GM19193 (cell line): ENCODE measurements around the gene LCN12.

Source experiments
- POLR2A ChIP-seq: IDR thresholded peaks from 4 replicates; pipeline ENCODE4 v1.6.1; 2011; ENCODE audit not compliant: insufficient read depth, insufficient read length; ENCODE audit errors: extremely low read depth

The LCN12 gene

GRCh38 chr9:136955943-136956335 is 3.9 kb downstream of the LCN12 start:
- TF ChIP-seq POLR2A, result no peak

- no peak for TF ChIP-seq POLR2A
These were observed 4.5 kb downstream of the LCN12 start for GRCh38 chr9:136956604-136957003.

- no peak for TF ChIP-seq POLR2A
These were observed 5.4 kb downstream of the LCN12 start for GRCh38 chr9:136957461-136957860.

DNA sequence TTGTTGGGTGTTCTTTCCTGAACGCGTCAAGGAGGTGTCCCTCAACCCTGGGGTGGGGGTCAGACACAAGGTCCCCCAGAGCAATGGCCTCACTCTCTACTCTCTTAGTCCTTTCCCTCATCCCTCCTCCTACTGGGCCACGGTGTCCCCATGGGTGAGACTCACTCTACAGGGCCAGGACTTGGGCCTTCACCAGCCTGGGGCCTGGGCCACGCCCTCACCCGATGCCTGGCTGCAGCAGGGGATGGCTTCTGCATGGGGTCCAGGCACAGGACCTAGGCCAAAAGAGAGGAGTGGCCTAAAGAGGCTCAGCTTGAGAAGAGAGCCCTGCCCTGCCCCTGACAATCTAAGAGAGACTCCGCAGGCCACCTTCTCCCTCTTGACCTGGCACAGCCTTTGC is 5.8 kb downstream of the LCN12 start:
- no peak for TF ChIP-seq POLR2A

- no peak for TF ChIP-seq POLR2A
These were observed 6.4 kb downstream of the LCN12 start for GRCh38 chr9:136958473-136958872.

GRCh38 chr9:136958898-136959850 is 7.1 kb downstream of the LCN12 start:
- TF ChIP-seq POLR2A, result no peak

DNA sequence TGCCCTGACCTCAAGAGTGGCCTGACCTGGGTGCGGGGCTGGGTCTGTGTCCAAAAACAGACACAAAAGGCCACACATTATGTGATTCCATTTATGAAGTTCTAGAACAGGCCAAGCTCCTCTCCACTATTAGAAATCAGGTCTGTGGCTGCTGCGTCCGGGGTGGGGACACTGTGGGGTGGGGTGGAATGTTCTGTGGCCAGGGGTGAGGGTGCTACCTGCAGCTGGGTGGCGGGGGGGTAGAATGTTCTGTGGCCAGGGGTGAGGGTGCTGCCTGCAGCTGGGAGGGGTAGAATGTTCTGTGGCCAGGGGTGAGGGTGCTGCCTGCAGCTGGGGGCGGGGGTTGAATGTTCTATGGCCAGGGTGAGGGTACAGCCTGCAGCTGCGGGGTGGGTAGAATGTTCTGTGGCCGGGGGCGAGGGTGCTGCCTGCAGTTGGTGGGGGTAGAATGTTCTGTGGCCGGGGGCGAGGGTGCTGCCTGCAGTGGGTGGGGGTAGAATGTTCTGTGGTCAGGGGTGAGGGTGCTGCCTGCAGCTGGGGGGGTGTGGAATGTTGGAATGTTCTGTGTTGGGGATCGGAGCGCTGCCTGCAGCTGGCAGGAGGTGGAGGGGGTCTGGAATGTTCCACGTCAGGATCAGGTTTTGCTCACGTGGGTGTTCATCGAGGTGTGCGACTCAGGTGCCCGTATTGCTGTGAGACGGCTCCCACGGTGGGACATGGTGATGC is 8.3 kb downstream of the LCN12 start:
- TF ChIP-seq POLR2A, result no peak

DNA sequence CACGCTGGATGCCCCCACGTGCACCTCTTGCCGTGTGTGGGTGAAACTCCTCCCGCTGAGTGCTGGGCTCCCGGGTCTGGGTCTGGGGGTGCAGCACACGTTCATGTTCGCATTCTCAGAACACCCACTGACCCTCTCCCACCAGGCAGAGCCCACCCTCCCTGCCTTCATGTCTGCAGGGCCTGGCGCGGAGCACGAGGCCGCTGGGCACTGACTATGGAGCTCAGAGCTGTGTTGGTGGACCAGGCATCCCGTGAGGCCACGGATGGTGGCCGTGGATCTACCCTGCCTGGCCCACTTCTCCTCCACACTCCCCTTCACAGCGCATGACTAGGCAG is 8.8 kb downstream of the LCN12 start:
- no peak for TF ChIP-seq POLR2A

DNA sequence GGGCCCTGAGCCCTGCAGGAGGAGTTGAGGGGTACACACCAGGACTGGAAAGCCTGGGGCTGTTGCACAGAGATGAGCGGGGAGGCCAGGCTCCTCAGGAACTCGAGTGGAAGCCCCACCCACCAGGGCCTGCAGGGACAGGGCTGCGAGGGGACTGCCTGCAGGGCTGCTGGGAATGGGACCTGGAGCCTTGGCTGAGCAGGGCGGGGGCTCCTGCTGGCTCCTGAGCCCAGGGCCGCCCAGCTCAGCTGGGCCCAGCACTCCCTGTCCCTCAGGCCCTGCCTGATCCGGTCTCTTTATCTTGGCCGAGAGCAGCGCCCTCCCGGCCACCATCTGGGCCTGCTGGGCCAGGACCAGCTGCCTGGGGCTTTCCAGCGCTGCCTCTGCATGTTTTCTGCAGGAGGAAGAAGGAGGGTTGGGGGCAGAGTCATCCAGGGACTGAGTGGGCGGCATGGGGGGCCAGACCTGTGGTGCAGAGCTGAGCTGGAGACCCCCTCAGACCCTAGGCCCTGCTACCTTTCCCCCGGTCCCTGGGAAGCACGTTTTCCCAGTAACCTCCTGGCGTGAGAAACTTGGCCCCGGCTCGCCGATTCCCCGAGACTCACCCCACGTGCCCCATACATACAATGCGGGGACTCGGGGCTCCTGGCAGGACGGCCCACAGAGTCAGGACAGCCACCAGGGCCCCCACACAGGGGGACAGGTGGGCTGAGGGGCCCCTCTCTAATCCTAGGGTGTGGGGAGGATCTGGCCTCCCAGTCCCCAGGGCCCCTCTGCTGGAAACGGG is 9.4 kb downstream of the LCN12 start:
- no peak for TF ChIP-seq POLR2A

DNA sequence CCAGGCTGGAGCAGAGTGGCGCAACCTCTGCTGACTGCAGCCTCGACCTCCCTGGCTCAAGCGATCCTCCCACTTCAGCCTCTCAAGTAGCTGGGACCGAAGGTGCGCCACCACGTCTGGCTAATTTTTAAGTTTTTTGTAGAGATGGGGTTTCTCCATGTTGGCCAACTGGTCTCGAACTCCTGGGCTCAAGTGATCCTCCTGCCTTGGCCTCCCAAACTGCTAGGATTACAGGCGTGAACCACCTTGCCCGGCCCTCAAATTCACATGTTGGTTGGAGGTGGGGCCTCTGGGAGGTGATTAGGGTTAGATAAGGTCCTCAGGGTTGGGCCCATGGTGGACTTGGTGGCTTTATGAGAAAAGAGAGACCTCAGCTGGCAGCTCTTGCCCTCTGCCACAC is 10.1 kb downstream of the LCN12 start:
- TF ChIP-seq POLR2A, result no peak

DNA sequence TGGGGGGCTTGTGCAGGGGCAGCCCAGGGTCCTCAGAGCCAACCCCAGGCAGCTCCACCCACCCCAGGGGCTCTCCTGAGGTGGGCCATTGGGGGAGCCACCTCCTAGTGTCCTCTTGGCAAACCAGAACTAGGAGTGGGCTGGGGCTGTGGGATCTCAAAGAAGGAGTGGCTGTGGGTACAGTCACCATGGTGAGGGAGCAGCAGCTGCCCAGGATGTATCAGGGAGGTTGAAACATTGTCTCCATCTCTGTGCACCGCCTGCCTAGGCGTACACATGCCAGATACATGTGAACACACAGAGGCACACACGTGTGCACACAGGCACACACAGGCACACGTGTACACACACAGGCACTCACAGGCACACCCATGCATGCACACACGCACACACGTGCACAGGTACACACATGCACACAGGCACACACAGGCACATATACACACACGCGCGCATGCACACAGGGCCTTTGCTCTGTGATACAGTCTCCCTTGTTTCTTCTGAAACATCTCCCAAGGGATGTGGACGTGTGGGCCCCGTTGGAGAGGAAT is 10.7 kb downstream of the LCN12 start:
- TF ChIP-seq POLR2A, result no peak

DNA sequence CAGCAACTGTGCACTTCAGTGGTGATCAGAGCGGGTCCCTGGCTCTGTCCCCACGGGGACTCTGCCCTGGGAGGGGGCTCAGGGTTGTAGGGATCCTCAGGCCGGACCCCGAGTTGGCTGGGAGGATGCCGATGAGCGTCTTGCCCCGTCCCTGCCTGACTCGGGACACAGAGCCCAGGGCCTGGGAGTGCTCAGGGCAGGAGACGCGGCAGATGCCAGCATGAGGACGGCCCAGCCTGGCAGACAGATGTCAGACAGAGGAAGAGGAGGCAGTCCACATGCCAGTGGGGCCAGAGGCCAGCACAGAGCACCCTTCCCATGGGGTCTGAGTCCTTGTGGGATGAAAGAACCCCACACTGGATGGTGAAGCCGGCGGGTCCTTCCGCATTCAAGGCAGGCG is 11.3 kb downstream of the LCN12 start:
- TF ChIP-seq POLR2A, result no peak

DNA sequence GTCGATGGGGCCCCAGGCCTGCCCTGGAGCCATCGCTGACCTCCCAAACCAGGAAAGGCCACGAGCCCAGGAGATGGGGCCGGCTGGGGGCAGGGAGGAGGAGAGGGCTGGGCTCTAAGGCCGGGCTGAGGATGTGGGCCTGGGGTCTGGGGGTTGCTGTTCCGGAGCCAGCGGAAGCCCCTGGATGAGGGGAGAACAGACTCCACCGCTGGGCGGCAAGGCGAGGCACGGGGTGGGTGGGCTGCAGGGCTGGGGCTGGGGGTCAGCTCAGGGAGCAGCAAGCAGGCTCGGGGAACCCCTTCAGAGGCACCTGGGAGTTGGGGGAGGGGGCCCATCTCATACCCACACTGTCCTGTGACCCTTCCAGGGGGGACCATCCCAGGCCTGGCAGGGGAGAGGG is 11.7 kb downstream of the LCN12 start:
- TF ChIP-seq POLR2A, result no peak

DNA sequence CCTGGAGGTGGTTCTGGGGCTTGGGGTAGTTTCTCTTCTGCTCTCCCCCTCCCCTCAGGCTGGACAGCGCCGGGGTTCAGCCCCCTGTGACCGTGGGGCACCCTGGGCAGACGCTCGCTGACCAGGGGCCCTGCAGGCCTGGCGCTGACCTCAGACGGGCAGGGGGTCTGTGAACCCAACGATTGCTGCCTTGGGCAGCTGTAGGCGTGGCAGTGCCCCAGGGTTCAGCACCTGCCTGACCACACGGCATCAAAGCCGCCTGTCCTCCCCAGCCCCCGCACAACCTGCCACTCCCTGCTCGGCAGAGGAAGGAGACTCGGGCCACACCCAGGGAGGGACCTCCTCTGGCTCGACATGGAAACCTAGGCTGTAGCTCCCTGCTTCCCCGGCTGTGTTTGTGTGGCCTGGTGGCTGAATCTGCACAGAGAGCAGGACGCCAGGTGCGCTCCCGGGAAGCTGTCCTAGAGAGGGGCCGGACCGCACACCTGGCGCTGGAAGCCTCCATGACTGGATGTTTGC is 12.2 kb downstream of the LCN12 start:
- no peak for TF ChIP-seq POLR2A

- no peak for TF ChIP-seq POLR2A
These were observed 12.9 kb downstream of the LCN12 start for GRCh38 chr9:136964833-136965422.

GRCh38 chr9:136965771-136966484 is 13.9 kb downstream of the LCN12 start:
- TF ChIP-seq POLR2A, result no peak
